Ramos (cell line): ENCODE data around the gene SERF1B.
"Not testable (repeated sequence)": the region's sequence is repeated elsewhere in the genome, so short reads cannot be mapped to it uniquely, and the experiment has no call there.

Experiments used
- in situ Hi-C: fragments of 300-500 bp; cut with MboI; formaldehyde crosslinking; loops from one replicate; pipeline ENCODE4 v1.14.3; 2022; ENCODE audit warnings: low sequenced_read_pairs; ENCODE audit not compliant: unreplicated experiment

Gene SERF1B

DNA sequence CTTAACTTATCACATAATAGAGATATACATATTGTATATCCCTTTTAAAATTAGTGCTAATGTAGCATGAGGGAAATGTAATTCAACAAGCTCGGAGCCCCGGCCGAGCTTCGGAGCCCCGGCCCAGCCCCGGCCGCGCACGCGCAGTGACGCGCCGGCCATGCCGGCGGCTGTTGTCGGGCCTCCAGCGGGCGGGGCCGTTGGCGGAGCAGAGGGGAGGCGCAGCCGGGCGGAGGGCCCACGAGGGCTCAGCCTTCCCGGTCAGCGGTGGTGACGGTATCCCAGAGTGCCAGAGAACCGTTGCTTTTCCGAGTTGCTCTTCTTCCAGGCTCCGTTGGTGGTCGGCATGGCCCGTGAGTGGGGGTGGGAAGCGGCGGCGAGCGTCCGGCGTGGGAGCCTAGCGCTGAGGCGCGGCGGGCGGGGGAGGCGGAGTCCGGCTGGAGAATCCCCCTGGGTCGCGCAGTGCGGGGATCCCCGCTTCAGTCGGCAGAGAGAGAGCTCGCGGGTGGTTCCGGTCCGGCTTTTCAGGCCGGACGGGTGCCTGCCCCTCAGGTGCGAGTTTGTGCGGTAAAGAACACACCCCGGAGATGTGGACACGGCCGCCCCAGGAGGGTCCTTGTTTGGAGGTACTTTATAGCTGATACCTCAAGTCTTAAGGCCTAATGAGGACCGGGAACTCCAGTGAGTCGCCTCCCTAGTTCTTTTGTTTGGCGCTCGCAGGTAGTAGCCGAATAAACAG, at the start of gene SERF1B:
TSS of gene SERF1B (plus strand) at position 146 of the 739 bp plus-strand sequence. CDS start at position 347, 201 bp downstream.
- in situ Hi-C loops: not testable (repeated sequence)

- in situ Hi-C loops: not testable (repeated sequence)
Observed at GRCh38 chr5:69991713-69992112, 33.3 kb upstream of the SERF1B start.

DNA sequence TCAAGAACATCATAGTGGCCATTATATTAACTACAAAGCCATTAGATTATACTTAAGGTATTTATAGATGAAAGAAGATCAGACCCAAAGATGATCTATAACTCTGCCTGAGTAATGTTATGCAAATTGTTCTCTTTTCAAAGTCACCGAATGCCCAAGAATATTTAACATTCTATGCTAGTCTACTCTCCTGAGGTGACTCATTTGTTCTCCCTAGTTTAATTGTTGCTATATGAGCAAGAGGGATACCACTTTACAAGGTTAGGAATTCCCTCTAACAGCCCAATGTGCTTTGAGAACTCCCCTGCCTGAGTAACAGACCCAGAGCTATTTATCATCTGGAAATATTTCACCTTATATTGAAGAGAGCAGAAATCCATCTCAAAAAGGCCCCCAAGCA, 29.5 kb upstream of the SERF1B start:
- in situ Hi-C loops: not testable (repeated sequence)

GRCh38 chr5:70020660-70021059, 4.4 kb upstream of the SERF1B start:
- in situ Hi-C loops: not testable (repeated sequence)

DNA sequence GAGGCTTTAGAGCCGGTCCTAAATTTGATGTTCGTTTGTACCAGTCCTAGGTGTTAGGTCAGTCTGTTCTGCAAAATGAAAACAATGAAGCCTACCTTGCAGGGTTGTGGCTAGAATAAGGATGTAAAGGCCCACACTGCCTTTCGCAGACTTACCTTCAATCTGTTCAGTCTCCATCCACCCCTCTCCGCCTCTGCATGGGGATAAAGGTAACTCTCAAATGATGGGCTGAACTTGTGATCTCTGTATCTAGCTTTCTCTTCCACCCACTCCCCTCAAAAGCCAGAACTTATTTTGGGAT, 744 bp downstream of the SERF1B start:
- in situ Hi-C loops: not testable (repeated sequence)

DNA sequence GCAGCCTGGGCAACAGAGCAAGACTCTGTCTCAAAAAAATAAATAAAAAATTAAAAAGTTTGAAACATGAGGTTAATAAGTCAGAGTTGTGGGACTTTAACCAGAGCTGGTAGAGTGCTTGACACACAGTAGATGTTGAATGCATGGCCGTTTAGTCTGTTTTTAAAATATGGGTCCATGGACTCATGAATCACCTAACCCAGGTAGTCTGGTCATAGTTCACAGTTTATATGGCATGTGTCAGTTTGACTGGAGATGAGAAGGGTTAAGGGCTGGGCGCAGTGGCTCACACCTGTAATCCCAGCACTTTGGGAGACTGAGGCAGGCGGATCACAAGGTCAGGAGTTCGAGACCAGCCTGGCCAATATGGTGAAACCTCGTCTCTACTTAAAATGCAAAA, 6.2 kb downstream of the SERF1B start:
- in situ Hi-C loops: not testable (repeated sequence)

GRCh38 chr5:70041411-70041810, 16.4 kb downstream of the SERF1B start:
- in situ Hi-C loops: not testable (repeated sequence)

DNA sequence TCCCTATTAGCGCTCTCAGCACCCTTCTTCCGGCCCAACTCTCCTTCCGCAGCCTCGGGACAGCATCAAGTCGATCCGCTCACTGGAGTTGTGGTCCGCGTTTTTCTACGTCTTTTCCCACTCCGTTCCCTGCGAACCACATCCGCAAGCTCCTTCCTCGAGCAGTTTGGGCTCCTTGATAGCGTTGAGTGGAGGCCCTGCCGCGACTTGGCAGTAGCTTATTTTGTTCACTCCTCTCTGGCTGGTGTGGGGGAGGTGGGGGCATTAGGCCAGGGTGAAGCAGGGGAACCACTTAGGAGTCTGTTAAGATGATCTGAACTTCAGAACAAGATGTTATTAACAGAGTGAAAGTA, 24.7 kb downstream of the SERF1B start:
- in situ Hi-C loops: not testable (repeated sequence)

GRCh38 chr5:70056289-70056942, 31.4 kb downstream of the SERF1B start:
- in situ Hi-C loops: not testable (repeated sequence)

DNA sequence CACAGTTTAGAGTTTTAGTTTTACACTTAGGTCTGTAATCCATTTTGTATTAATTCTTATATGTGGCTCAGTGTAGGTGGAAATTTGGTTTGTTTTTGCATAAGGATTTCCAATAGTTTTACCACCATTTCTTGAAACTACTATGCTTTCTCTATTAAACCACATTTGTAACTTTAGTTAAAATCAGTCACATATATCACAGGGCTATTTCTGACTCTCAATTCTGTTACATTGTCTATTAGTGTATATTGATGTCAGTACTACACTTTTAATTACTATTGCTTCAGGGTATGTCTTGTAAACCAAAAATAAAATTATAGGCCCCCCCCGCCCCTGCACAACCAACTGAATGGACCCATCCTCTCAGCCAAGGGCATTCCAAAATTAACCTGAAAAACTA, 32.1 kb downstream of the SERF1B start:
- in situ Hi-C loops: not testable (repeated sequence)

- in situ Hi-C loops: not testable (repeated sequence)
Observed at GRCh38 chr5:70077632-70078031, 52.6 kb downstream of the SERF1B start.

- in situ Hi-C loops: not testable (repeated sequence)
Observed at GRCh38 chr5:70088907-70089464, 63.9 kb downstream of the SERF1B start.

- in situ Hi-C loops: not testable (repeated sequence)
Observed at GRCh38 chr5:70091776-70092175, 66.7 kb downstream of the SERF1B start.
